D721Med (cell line): ENCODE data around the gene APLP1.

Experiments used
- DNase-seq: peaks from one replicate; pipeline ENCODE4 v3.0.0; 2011; ENCODE audit warnings: low spot score; ENCODE audit not compliant: insufficient read length
- FAIRE-seq: peaks from 2 replicates; lab custom pipeline; 2011; peaks lifted over from hg19 to GRCh38; lab: Jason Lieb, UNC
- CTCF ChIP-seq: IDR thresholded peaks from 2 replicates; pipeline ENCODE4 v1.5.1; 2012; ENCODE audit warnings: mild to moderate bottlenecking, control low read depth; ENCODE audit not compliant: insufficient read depth; ENCODE audit errors: missing control alignments

Gene APLP1

GRCh38 chr19:35915443-35915842 lies 47.1 kb downstream of the APLP1 start:
- DNase-seq (no peak), FAIRE-seq (no peak)
- TF ChIP-seq CTCF: no peak

- no peak for FAIRE-seq
- no peak for TF ChIP-seq CTCF
- no peak for DNase-seq
These were observed 50.9 kb downstream of the APLP1 start for GRCh38 chr19:35919306-35919705.

- FAIRE-seq (no peak), DNase-seq (no peak)
- TF ChIP-seq CTCF: no peak
These were observed 52.6 kb downstream of the APLP1 start for GRCh38 chr19:35921012-35921411.

- TF ChIP-seq CTCF: no peak
- DNase-seq (no peak), FAIRE-seq (no peak)
These were observed 57.1 kb downstream of the APLP1 start for GRCh38 chr19:35925501-35925900.

- TF ChIP-seq CTCF: no peak
- DNase-seq: no peak
- no peak for FAIRE-seq
These were observed 60.1 kb downstream of the APLP1 start for GRCh38 chr19:35928507-35928906.
